H9 (cell line): ENCODE results near the gene WNT3. TPM values are rescaled to one million over a fixed set of nuclear protein-coding genes. Genes with fewer than 3 reads are reported as not detected.

Experiments used
- DNase-seq: peaks from one replicate; pipeline ENCODE4 v3.0.0-alpha.2; 2017
- H2AFZ ChIP-seq: one replicate; pipeline ENCODE4 v1.6.1; 2013; ENCODE audit warnings: mild to moderate bottlenecking, low read length, control low read depth, moderate library complexity
- H2AK5ac ChIP-seq: 2 replicates; pipeline ENCODE4 v1.6.1; 2013; ENCODE audit warnings: low read length, control low read depth, mixed read lengths; ENCODE audit not compliant: insufficient read length
- H2BK120ac ChIP-seq: one replicate; pipeline ENCODE4 v1.6.1; 2013; ENCODE audit warnings: low read depth, mild to moderate bottlenecking, low read length, control low read depth, inconsistent platforms; ENCODE audit not compliant: poor library complexity, severe bottlenecking
- H2BK12ac ChIP-seq: 2 replicates; pipeline ENCODE4 v1.6.1; 2013; ENCODE audit warnings: low read length, control low read depth, mixed read lengths, low read depth; ENCODE audit not compliant: insufficient read length
- H2BK15ac ChIP-seq: 2 replicates; pipeline ENCODE4 v1.6.1; 2013; ENCODE audit warnings: low read depth, low read length, control low read depth
- H2BK20ac ChIP-seq: one replicate; pipeline ENCODE4 v1.6.1; 2013; ENCODE audit warnings: low read depth, mild to moderate bottlenecking, low read length, control low read depth, inconsistent platforms; ENCODE audit not compliant: poor library complexity, severe bottlenecking
- H2BK5ac ChIP-seq: 2 replicates; pipeline ENCODE4 v1.6.1; 2013; ENCODE audit warnings: low read length, control low read depth, mixed read lengths; ENCODE audit not compliant: insufficient read length
- H3K14ac ChIP-seq: 2 replicates; pipeline ENCODE4 v1.6.1; 2013; ENCODE audit warnings: low read length, control low read depth; ENCODE audit not compliant: insufficient read depth
- H3K18ac ChIP-seq: 2 replicates; pipeline ENCODE4 v1.6.1; 2013; ENCODE audit warnings: low read depth, mild to moderate bottlenecking, mixed read lengths, low read length, control low read depth; ENCODE audit not compliant: insufficient read length
- H3K23ac ChIP-seq: 2 replicates; pipeline ENCODE4 v1.6.1; 2013; ENCODE audit warnings: low read length, control low read depth, mixed read lengths, low read depth; ENCODE audit not compliant: insufficient read length
- H3K23me2 ChIP-seq: 2 replicates; pipeline ENCODE4 v1.6.1; 2013; ENCODE audit warnings: low read depth, mild to moderate bottlenecking, mixed read lengths, low read length, control low read depth; ENCODE audit not compliant: insufficient read length, poor library complexity, severe bottlenecking
- H3K27ac ChIP-seq: 2 replicates; pipeline ENCODE4 v1.5.1; 2013; ENCODE audit warnings: low read length, control low read depth, mixed read lengths, low read depth; ENCODE audit not compliant: insufficient read length
- H3K27me3 ChIP-seq: 2 replicates; pipeline ENCODE4 v1.6.1; 2013; ENCODE audit warnings: low read length, control low read depth, inconsistent platforms; ENCODE audit not compliant: insufficient read depth
- H3K4ac ChIP-seq: 2 replicates; pipeline ENCODE4 v1.6.1; 2013; ENCODE audit warnings: low read depth, mild to moderate bottlenecking, control low read depth, inconsistent platforms, low read length, moderate library complexity
- H3K4me1 ChIP-seq: 2 replicates; pipeline ENCODE4 v1.6.1; 2013; ENCODE audit warnings: low read length, control low read depth, inconsistent platforms; ENCODE audit not compliant: insufficient read depth
- H3K4me2 ChIP-seq: 2 replicates; pipeline ENCODE4 v1.6.1; 2013; ENCODE audit warnings: low read length, control low read depth, mixed read lengths; ENCODE audit not compliant: insufficient read length, insufficient read depth
- H3K56ac ChIP-seq: 2 replicates; pipeline ENCODE4 v1.6.1; 2013; ENCODE audit warnings: low read depth, mild to moderate bottlenecking, mixed read lengths, low read length, control low read depth; ENCODE audit not compliant: insufficient read length
- H3K79me1 ChIP-seq: 2 replicates; pipeline ENCODE4 v1.6.1; 2013; ENCODE audit warnings: low read depth, mild to moderate bottlenecking, moderate library complexity, low read length, control low read depth, inconsistent platforms; ENCODE audit not compliant: insufficient read depth, poor library complexity, severe bottlenecking
- H3K79me2 ChIP-seq: 2 replicates; pipeline ENCODE4 v1.6.1; 2013; ENCODE audit warnings: low read length, control low read depth, inconsistent platforms; ENCODE audit not compliant: insufficient read depth
- H3K9ac ChIP-seq: 2 replicates; pipeline ENCODE4 v1.6.1; 2013; ENCODE audit warnings: low read length, control low read depth, mixed read lengths; ENCODE audit not compliant: insufficient read length; ENCODE audit errors: extremely low read depth
- H3K9me3 ChIP-seq: one replicate; pipeline ENCODE4 v1.6.1; 2013; ENCODE audit warnings: low read depth, low read length, inconsistent platforms; ENCODE audit not compliant: control insufficient read depth
- H3T11ph ChIP-seq: one replicate; pipeline ENCODE4 v1.6.1; 2013; ENCODE audit warnings: mild to moderate bottlenecking, low read length, control low read depth, inconsistent platforms
- H4K20me1 ChIP-seq: one replicate; pipeline ENCODE4 v1.6.1; 2013; ENCODE audit not compliant: control insufficient read depth, insufficient read length, insufficient read depth
- H4K5ac ChIP-seq: 2 replicates; pipeline ENCODE4 v1.6.1; 2013; ENCODE audit warnings: low read depth, mild to moderate bottlenecking, mixed read lengths, low read length, control low read depth; ENCODE audit not compliant: insufficient read length
- H4K8ac ChIP-seq: replicated peaks from 2 replicates; pipeline ENCODE4 v1.6.1; 2013; ENCODE audit warnings: low read length, control low read depth, mixed read lengths, low read depth; ENCODE audit not compliant: insufficient read length
- H4K91ac ChIP-seq: 2 replicates; pipeline ENCODE4 v1.6.1; 2013; ENCODE audit warnings: low read depth, mild to moderate bottlenecking, moderate library complexity, mixed read lengths, low read length, control low read depth; ENCODE audit not compliant: insufficient read length
- H3K27ac Mint-ChIP-seq, 3 experiments: 2 replicates in 2 of 3; 3 replicates in 1 of 3; pipeline ENCODE4 v1.8.0; 2020 to 2021; ENCODE audit warnings: mixed read lengths in 3 of 3, mild to moderate bottlenecking in 1 of 3, moderate library complexity in 1 of 3
- H3K27me3 Mint-ChIP-seq: 2 replicates; pipeline ENCODE4 v1.8.0; 2021; ENCODE audit warnings: low read depth, mild to moderate bottlenecking, moderate library complexity, mixed read lengths
- H3K36me3 Mint-ChIP-seq, 3 experiments: 2 replicates in 2 of 3; 3 replicates in 1 of 3; pipeline ENCODE4 v1.8.0; 2020 to 2021; ENCODE audit warnings: low read depth in 3 of 3, mixed read lengths in 3 of 3; ENCODE audit not compliant: insufficient read depth in 1 of 3
- H3K4me1 Mint-ChIP-seq, 2 experiments: 2 replicates each; pipeline ENCODE4 v1.8.0; 2020; ENCODE audit warnings: mixed read lengths in 2 of 2
- H3K4me3 Mint-ChIP-seq, 2 experiments: 2 replicates in 1 of 2; 3 replicates in 1 of 2; pipeline ENCODE4 v1.8.0; 2020 to 2021; ENCODE audit warnings: mild to moderate bottlenecking in 2 of 2, mixed read lengths in 2 of 2, moderate library complexity in 1 of 2
- H3K9me3 Mint-ChIP-seq, 2 experiments: 2 replicates in 1 of 2; 3 replicates in 1 of 2; pipeline ENCODE4 v1.8.0; 2020; ENCODE audit warnings: mild to moderate bottlenecking in 2 of 2, mixed read lengths in 2 of 2, moderate library complexity in 1 of 2
- WGBS: extraction: QIAGEN DNeasy Blood & Tissue Kit; methylation state at CpG from one replicate; pipeline ENCODE4 v1.1.7; 2013; ENCODE audit warnings: missing lambda C conversion rate, low lambda C conversion rate, mixed read lengths; ENCODE audit not compliant: insufficient read length; ENCODE audit errors: extremely low coverage; 5-methylcytosine and 5-hydroxymethylcytosine counted together
- total RNA-seq: library from RNA; stranded (reverse); gene quantifications from 2 replicates; pipeline ENCODE4 v1.2.1, GENCODE V29; 2021
- TF ChIP-seq, protein P1 (sequence below): fragments of 200-600 bp; sonication (generic); conservative IDR thresholded peaks from 3 replicates; pipeline ENCODE4 v1.8.0; 2021; ENCODE audit warnings: antibody characterized with exemption, mild to moderate bottlenecking

WNT3 gene
- total RNA-seq, 1 experiment from 2014 or later = 22.4 TPM

DNA sequence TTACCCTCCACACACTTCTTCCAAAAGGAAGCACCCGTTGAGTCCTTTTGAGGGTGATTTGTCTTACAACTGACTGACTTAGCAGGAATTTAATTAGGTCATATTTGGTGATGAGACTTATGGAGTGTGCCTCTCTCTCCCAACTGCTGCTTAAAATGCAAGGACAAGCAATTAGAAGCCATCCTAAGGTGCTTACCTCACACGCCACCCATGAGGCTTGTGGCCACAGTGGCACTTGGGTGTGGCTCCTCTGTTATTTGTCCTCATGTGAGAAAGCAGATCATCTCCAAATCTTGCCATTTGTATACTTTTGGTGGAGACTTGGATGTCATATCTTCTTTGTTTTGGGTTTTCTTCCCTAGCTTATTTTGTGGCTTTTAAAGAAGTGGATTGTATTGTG lies 61.6 kb downstream of the WNT3 start:
- no peak overlapping the region for H2BK120ac ChIP-seq
- no peak overlapping the region for H2AFZ ChIP-seq
- no peak overlapping the region for H3K23ac ChIP-seq
- no peak overlapping the region for H4K5ac ChIP-seq
- H3K4me1 Mint-ChIP-seq = peaks cover 5 to 6% of the 10 kb centered on the region in 2 experiments
- H3K4me1 ChIP-seq = no peaks in the 10 kb centered on the region
- no peak overlapping the region for H2AK5ac ChIP-seq
- H3K27me3 Mint-ChIP-seq = no peaks in the 10 kb centered on the region
- no peak overlapping the region for H3K4me3 Mint-ChIP-seq
- H3K27ac Mint-ChIP-seq = no peak overlapping the region
- TF ChIP-seq, protein P1, sequence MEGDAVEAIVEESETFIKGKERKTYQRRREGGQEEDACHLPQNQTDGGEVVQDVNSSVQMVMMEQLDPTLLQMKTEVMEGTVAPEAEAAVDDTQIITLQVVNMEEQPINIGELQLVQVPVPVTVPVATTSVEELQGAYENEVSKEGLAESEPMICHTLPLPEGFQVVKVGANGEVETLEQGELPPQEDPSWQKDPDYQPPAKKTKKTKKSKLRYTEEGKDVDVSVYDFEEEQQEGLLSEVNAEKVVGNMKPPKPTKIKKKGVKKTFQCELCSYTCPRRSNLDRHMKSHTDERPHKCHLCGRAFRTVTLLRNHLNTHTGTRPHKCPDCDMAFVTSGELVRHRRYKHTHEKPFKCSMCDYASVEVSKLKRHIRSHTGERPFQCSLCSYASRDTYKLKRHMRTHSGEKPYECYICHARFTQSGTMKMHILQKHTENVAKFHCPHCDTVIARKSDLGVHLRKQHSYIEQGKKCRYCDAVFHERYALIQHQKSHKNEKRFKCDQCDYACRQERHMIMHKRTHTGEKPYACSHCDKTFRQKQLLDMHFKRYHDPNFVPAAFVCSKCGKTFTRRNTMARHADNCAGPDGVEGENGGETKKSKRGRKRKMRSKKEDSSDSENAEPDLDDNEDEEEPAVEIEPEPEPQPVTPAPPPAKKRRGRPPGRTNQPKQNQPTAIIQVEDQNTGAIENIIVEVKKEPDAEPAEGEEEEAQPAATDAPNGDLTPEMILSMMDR = no peak
- no peak overlapping the region for H3K18ac ChIP-seq
- no peak overlapping the region for H2BK5ac ChIP-seq
- no peak overlapping the region for H4K8ac ChIP-seq
- H3K56ac ChIP-seq = no peak overlapping the region
- H3K4me2 ChIP-seq = no peak overlapping the region
- no peaks in the 10 kb centered on the region for H4K20me1 ChIP-seq
- no peaks in the 10 kb centered on the region for H3K27me3 ChIP-seq
- H2BK20ac ChIP-seq = no peak overlapping the region
- H3K9me3 Mint-ChIP-seq = no peaks in the 10 kb centered on the region
- no peak overlapping the region for H3K9ac ChIP-seq
- no peak overlapping the region for H2BK12ac ChIP-seq
- no peak overlapping the region for H4K91ac ChIP-seq
- no peaks in the 10 kb centered on the region for H3K79me2 ChIP-seq
- WGBS = no CpG with 5 or more reads among the region's 2 CpGs
- no peaks in the 10 kb centered on the region for H3K23me2 ChIP-seq
- H3K27ac ChIP-seq = no peak overlapping the region
- no peaks in the 10 kb centered on the region for H3K79me1 ChIP-seq
- DNase-seq = no peak
- H3K36me3 Mint-ChIP-seq = peaks cover 0 to 30% (median 11%) of the 10 kb centered on the region in 3 experiments; a peak in 5 of 7 replicates
- H3K9me3 ChIP-seq = no peaks in the 10 kb centered on the region
- no peak overlapping the region for H3K4ac ChIP-seq
- no peak overlapping the region for H2BK15ac ChIP-seq
- H3K14ac ChIP-seq = no peak overlapping the region
- H3T11ph ChIP-seq = no peak overlapping the region
